Suppressor macrophage treated with lipopolysaccharide for 1 hour (primary cell): Measurements from ENCODE around the gene KRTAP9-2.
"Not testable (repeated sequence)": the region's sequence is repeated elsewhere in the genome, so short reads cannot be mapped to it uniquely, and the experiment has no call there.

Experiments
- DNase-seq, 3 donors: peaks; one replicate each; pipeline ENCODE4 v3.0.0-alpha.2; 2020 to 2022

KRTAP9-2 gene

DNA sequence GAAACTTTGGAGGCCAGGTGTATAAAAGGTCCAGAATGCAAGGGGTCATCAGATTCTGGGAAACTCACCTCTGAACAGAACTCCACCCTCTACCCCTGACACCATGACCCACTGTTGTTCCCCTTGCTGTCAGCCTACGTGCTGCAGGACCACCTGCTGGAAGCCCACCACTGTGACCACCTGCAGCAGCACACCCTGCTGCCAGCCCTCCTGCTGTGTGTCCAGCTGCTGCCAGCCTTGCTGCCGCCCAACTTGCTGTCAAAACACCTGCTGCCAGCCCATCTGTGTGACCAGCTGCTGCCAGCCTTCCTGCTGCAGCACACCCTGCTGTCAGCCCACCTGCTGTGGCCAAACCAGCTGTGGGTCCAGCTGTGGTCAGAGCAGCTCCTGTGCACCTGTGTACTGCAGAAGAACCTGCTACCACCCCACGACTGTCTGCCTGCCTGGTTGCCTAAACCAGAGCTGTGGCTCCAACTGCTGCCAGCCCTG is 11.5 kb downstream of the KRTAP9-2 start, which contains the start of gene KRTAP9-8:
KRTAP9-8 (plus strand) TSS at position 51 of the 489 bp plus-strand sequence; CDS start at position 104, 53 bp downstream.
- DNase-seq: not testable (repeated sequence)

DNA sequence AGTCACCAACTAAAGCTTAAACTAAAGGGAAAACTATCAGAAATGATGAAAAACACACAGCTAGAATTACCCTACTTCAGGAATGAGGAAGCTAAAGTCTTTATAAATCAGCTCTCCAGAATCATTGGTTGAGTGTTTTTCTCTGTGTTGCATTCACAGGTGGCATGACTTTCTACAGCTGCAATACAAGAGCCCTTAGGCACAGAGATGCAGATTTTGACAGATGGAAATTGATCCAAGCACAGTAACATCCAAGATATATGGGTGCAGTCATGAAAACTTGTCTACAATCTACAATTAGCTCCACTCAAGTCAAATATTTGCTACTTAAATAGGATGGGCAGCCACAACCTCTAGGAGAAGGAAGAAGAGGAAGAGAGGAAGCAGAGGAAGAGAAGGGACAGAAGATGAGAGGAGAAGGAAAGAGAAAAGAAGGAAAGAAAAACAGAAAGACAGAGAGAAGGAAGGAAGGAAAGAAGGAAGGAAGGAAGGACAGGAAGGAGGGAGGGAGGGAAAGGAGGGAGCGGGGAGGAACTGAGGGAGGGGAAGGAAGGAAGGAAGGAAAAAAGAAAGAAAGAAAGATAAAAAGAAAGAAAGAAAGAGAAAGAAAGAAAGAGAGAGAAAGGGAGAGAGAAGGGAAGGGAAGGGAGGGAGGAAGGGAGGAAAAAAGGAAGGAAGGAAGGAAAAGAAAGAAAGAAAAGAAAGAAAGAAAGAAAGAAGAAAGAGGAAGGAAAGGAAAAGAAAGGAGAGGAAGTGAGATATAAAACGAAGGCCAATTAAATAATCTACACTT is 20.7 kb downstream of the KRTAP9-2 start:
- DNase-seq: not testable (repeated sequence)

DNA sequence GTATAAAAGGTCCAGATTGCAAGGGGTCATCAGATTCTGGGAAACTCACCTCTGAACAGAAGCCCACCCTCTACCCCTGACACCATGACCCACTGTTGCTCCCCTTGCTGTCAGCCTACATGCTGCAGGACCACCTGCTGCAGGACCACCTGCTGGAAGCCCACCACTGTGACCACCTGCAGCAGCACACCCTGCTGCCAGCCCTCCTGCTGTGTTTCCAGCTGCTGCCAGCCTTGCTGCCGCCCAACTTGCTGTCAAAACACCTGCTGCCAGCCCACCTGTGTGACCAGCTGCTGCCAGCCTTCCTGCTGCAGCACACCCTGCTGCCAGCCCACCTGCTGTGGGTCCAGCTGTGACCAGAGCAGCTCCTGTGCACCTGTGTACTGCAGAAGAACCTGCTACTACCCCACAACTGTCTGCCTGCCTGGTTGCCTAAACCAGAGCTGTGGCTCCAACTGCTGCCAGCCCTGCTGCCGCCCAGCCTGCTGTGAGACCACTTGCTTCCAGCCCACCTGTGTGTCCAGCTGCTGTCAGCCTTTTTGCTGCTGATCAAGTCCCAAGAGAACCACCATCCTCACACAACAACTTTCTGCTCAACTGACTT is 23.3 kb downstream of the KRTAP9-2 start, which contains the start of gene KRTAP9-4:
KRTAP9-4 (plus strand) TSS at position 51 of the 604 bp plus-strand sequence; CDS start at position 85, 34 bp downstream.
- DNase-seq: not testable (repeated sequence)

DNA sequence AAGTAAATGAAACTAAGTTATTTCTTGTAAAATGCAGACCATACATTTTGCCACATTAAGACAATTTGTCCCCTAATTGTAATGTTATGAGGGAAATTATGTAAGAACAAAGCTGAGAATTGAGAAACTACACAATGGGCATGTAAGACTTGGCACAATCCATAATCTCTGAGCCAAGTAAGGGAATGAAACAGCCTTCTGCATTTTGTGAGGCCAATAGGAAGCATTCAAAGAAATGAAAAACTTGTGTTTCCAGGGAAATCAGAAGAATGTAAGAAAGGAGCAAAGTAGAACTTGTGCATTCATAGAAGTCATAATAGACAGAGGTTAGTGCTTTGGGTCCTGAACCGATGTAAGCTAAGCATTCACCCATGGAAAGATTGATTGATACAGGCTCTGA is 24.8 kb downstream of the KRTAP9-2 start:
- DNase-seq: no peak

DNA sequence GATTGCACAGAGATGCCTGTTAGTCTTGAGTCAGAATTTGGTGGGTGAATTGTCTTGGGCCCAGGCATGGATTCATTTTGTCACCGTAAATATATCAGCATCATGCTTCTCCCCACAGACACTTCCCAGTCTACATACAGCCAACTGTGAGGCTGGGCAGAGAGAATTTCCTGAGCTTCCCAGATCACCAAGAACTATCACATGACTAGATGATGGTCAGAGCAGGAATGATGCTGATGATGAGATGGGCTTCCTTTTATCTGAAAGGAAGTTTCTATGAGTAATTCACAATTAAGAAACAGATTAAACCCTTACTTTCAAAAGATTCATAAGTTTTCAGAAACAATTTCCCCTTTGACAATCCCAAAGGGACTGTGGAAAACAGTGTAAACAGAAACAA is 28.4 kb downstream of the KRTAP9-2 start:
- DNase-seq: no peak

DNA sequence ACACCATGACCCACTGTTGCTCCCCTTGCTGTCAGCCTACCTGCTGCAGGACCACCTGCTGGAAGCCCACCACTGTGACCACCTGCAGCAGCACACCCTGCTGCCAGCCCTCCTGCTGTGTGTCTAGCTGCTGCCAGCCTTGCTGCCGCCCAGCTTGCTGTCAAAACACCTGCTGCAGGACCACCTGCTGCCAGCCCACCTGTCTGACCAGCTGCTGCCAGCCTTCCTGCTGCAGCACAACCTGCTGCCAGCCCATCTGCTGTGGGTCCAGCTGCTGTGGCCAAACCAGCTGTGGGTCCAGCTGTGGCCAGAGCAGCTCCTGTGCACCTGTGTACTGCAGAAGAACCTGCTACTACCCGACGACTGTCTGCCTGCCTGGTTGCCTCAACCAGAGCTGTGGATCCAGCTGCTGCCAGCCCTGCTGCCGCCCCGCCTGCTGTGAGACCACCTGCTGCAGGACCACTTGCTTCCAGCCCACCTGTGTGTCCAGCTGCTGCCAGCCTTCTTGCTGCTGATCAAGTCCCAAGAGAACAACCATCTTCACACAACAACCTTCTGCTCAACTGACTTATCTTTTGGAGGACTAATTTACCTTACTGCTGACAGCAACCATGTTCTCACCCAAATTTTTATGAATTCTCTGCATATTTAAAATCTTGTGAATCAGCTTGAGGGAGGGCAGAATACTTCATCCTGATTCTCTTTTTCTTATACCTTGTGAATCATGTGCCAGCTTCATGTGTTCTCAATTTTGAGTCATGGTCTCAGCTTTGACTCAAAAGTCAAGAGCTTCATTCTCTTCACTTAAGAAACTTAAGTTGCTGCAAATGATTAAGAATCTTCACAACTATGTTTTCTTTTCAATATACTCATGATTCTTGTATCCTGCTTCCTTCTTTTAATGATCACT is 29.2 kb downstream of the KRTAP9-2 start, which contains the start of gene KRTAP9-9:
KRTAP9-9 (plus strand) TSS at position 4 of the 910 bp plus-strand sequence.
- not testable (repeated sequence) for DNase-seq

DNA sequence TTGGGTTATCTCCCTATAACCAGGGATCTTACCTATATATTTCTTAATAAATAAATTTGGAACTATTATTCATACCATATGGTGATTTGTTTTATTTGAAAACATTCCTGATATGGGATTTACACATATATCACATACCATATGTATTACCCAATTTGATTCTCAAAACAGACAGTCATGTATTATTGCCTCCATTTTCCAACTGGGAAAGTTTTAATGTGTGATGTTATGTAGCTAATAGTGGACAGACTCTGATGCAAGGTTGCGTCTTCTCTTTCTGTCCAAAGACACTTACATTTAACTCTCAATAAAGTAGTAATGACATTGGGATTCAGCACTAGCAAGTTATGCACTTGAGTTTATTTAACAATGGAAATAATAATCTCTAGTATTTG is 29.8 kb downstream of the KRTAP9-2 start:
- no peak for DNase-seq

DNA sequence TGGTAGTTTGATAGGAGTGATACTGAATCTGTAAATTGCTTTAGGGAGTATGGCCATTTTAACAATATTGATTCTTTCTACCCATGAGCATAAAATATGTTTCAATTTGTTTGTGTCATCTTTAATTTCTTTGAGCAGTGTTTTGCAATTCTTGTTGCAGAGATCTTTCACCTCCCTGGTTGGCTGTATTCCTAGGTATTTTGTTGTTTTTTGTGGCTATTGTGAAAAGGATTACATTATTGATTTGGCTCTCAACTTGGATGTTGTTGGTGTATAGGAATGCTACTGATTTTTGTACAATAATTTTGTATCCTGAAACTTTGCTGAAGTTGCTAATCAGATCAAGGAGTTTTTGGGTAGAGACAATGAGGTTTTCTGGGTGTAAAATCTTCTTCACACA is 32.0 kb downstream of the KRTAP9-2 start:
- no peak for DNase-seq

DNA sequence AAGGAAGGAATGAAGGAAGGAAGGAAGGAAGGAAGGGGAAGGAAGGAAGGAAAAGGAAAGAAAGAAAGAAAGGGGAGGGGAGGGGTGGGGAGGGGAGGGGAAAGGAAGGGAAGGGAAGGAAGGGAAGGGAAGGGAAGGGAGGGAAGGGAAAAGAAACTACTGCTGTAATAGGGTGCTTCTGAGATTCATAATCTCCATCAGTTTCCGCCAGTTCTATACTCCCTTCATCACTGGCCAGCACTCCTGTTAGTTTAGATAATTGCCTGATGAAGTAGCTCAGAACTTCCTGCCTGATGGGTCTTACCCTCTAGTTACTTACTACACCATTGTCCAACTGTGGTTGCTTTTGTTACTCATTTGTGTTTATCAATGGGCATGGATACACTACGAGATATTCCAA is 36.8 kb downstream of the KRTAP9-2 start:
- no peak for DNase-seq

DNA sequence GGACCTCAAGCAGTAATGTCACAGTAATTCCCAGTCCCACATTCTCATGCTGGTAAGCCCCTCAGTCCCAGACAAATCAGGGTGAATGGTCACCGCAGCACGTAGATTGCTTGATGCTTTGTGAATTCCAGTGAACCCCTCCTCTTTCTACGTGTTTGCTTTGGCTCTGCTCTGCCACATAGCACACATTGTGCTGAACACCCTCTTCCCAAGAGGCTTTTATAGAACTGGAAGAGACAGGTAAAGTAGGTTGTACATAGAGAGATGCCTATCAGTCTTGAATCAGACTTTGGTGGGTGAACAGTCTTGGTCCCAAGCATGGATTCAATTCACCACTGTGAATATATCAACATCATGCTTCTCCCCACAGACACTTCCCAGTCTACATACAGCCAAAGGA is 38.2 kb downstream of the KRTAP9-2 start:
- DNase-seq: no peak

DNA sequence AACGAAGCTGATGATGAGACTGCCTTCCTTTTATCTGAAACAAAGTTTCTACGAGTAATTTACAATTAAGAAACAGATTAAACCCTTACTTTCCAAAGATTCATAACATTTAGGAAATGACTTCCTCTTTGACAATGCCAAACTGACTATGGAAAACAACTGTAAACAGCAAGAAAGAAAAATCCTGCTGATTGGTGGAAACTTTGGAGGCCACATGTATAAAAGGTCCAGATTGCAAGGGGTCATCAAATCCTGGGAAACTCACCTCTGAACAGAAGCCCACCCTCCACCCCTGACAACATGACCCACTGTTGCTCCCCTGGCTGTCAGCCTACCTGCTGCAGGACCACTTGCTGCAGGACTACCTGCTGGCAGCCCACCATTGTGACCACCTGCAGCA is 38.6 kb downstream of the KRTAP9-2 start, which contains the start of gene KRTAP9-6:
KRTAP9-6 (plus strand) TSS at position 301 of the 400 bp plus-strand sequence; CDS start at position 301, 0 bp downstream.
- no peak for DNase-seq

DNA sequence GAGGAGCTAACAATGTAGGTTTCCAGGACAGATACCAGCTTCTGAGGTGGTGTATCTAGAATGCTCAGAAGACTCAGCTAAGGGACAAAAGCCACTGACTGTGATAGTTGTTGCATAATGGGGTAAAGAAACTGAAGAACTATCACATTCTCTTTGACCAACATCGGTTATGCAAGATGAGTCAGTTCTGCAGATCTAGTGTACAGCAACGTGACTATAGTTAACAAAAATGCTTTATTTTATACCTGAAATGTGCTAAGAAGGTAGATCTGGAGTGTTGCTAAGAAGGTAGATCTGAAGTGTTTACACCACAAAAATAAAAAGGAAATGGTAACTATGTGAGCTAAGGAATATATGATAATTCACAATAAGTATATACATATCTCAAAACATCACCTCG is 41.3 kb downstream of the KRTAP9-2 start:
- no peak for DNase-seq

DNA sequence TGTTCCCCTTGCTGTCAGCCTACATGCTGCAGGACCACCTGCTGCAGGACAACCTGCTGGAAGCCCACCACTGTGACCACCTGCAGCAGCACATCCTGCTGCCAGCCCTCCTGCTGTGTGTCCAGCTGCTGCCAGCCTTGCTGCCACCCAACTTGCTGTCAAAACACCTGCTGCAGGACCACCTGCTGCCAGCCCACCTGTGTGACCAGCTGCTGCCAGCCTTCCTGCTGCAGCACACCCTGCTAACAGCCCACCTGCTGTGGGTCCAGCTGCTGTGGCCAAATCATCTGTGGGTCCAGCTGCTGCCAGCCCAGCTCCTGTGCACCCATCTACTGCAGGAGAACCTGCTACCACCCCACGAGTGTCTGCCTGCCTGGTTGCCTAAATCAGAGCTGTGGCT is 44.9 kb downstream of the KRTAP9-2 start:
- DNase-seq: not testable (repeated sequence)

DNA sequence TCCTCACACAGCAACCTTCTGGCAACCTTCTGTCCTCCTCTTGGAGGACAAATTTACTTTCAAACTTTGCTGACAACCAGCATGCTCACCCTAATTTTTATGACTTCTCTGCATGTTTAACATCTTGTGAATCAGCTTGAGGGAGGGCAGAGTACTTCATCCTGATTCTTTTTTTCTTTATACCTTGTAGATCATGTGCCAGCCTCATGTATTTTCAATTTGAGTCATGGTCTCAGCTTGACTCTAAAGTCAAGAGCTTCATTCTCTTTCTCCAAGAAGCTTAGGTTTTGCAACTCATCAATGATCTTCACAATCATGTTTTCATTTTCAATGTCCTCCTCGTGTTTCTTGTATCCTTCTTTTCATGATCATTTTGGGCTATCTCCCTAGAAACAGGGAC is 45.4 kb downstream of the KRTAP9-2 start:
- DNase-seq: no peak

DNA sequence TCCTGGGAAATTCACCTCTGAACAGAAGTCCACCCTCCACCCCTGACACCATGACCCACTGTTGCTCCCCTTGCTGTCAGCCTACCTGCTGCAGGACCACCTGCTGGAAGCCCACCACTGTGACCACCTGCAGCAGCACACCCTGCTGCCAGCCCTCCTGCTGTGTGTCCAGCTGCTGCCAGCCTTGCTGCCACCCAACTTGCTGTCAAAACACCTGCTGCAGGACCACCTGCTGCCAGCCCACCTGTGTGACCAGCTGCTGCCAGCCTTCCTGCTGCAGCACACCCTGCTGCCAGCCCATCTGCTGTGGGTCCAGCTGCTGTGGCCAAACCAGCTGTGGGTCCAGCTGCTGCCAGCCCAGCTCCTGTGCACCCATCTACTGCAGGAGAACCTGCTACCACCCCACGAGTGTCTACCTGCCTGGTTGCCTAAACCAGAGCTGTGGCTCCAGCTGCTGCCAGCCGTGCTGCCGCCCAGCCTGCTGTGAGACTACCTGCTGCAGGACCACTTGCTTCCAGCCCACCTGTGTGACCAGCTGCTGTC is 49.3 kb downstream of the KRTAP9-2 start, which contains the start of gene KRTAP9-7:
KRTAP9-7 (plus strand) TSS at position 51 of the 543 bp plus-strand sequence; CDS start at position 51, 0 bp downstream.
- not testable (repeated sequence) for DNase-seq
